HS-5 (cell line): Measurements from ENCODE around the gene DENND6B.
"Not testable (repeated sequence)": the region's sequence is repeated elsewhere in the genome, so short reads cannot be mapped to it uniquely, and the experiment has no call there.

Experiments used
- DNase-seq: peaks from one replicate; pipeline ENCODE4 v3.0.0-alpha.2; 2012; ENCODE audit warnings: low read depth

DENND6B gene

DNA sequence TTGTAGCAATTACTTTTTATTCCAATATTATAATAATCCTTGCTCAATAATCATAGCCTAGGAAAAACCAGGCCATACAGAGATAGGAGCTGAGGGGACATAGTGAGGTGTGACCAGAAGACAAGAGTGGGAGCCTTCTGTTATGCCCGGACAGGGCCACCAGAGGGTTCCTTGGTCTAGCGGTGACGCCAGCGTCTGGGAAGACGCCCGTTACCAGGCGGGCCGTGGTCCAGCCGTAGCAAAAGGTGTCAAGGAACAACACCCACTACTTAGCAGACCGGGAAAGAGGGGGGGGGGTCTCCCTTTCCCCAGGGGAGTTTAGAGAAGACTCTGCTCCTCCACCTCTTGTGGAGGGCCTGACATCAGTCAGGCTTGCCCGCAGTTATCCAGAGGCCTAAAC is 53.5 kb downstream of the DENND6B start:
- not testable (repeated sequence) for DNase-seq

DNA sequence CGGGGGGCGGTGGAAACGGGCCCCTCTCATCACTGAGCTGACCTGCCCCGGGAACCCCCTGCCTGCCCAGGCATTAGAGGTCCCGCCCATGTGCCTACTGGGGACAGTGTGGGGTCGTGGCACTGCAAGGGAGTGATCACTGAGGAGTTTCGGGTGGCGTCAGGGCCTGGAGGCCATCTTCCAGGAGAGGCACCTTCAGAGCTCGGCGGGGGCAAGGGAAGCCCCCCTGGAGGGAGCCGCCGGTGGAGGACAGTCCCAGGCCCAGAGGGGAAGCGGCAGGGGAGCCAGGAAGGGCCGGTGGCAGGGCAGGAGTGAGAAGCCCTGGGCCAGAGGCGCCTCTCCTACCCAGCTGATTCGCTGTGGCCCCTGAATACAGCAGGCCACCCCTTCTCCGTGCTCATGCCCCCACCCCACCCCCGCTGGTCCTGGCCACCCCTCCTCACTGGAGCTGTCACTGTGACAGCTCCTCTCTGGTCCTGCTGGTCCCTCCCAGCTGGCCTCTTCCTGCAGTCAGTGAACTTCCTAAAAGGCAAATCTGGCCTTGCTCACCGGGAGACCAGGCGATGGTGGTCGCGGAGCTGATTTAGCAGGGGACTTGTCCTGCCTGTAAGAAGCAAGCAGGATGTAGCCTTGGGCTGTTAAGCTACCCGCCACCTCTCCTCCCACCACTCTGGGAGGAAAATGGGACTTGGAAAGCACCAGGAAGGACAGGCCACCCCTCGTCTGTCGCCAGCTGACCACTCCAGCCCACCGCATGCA is 54.6 kb downstream of the DENND6B start:
- no peak for DNase-seq

DNA sequence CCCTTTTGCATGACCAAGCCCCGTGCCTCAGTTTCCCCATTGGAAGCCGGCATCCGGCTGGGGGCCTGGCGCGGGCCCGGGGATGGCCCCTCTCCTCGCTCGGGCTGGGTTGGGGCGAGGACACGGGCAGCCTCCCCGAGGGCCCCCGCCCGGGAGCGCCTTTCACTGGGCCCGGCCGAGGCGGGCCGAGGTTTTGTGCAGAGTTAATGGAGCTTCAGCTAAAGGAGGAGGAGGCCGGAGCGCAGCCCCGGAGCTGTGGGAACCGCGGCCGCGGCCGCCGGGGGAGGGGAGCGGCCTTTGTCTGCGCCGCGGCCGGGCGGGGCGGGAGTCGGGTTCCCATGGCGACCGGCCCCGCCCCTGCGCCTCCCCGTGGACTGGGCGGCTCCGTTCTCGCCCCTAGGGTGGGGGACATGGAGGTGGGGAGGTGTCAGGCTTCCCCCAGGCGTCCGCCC is 55.3 kb downstream of the DENND6B start:
- DNase-seq: no peak

DNA sequence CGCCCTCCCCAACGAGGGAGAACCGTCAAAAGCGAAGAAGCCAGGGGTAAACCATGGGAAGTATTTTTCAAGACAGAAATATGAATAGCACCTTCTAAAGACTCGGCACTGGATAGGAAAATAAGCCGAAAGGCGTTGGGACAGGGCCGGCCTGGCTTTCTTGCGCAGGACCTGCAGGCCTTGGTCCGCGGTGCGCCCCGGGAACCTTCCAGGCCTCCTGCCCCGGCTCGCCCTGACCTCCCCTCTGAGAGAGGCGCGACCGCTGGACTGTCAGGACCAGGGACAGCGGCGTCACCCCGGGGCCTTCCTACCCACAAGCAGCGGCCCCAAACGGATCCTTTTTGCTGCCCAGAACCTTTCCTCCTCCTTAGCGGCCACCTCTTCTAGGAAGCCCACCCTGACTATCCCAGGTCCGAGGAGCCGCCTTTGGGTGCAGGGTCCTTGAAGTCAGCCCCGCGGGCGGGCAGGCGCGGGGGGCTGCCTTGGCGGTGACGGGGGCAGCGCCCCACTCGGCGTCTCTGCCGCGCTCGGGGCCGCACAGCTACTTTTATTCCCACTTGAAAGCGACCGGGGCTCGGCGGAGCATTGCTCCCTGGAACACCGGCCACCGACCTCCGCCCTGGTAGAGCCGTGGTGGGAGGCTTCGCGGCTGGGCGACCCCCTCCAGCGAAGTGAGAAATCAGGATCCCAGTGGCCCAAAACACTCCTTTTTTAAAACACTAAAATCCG is 56.0 kb downstream of the DENND6B start:
- DNase-seq: peak; percentile 35

DNA sequence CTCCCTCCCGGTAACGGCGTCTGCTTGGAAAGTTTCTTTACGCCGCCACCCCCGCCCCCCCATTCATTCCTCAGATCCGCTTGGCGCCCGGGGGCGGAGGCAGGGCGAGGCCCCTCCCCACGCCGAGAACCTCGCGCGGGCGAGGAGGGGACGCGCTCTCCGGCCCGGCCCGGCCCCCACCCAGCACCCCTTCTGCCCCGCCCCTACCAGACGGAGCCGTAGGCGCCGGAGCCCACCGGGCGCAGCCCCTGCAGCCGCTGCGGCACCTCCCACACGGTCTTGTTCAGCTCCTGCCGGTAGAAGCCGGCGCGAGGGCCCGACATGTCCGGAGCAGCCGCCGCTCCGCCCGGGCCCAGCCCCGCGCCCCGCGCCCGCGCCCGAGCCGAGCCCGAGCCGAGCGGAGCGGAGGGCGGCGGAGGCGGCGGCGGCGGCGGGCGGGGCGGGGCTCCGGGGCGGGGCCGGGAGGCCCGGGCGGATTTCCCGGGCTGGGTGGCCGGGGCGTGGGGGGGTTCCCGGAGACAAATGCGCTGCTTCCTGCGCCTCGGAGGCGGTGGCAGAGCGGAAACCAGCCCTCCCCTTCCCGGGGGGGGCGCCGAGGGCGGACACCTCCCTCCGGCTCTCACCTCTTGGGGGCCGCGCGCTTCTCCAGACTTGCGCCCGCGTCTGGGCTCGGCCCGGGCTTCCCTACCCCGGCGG is 56.7 kb downstream of the DENND6B start, which contains the start of gene MAPK11:
MAPK11 (minus strand) TSS at position 411 of the 696 bp plus-strand sequence; CDS start at position 323, 88 bp downstream.
- no peak for DNase-seq

DNA sequence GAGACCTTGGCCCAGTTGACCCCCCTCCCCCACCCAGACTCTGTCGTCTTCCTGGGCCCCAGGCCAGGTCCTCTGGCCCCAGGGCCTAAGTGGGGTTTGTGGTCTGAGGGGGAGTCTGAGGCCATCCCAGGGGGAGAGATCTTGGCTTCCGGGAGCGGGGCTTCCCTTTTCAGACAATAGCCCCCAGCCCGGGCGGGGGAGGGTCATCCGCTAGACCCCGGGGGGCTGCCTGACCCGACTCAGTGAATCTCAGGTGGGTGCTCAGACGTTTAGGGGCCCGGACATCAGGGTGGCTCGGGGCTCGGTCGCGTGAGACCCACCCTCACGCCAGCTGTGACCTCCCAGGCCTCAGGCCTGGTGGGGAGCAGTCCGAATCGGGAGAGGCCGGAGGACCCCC is 57.2 kb downstream of the DENND6B start:
- DNase-seq: no peak

DNA sequence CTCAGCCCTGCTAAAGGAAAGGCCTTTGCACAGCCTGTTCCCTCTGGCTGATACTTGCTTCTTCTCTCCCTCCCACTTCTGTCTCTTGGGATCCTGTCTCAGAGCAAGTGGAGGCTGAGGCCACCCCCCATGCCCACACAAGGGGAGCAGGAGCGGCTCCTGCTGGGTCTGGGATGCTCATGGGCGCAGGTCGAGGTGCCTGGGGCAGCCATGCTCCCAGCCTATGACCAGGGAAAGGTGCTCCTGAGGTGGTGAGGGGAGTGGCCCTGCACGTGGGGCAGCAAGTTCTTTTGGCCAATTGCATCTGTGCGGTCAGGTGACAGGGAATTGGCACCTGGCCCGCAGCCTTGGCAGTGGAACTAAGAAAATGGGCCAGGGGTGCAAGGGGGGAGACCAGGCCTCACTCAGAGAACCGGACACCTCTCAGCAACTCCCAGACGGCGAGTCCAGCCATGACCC is 58.1 kb downstream of the DENND6B start:
- DNase-seq: no peak

DNA sequence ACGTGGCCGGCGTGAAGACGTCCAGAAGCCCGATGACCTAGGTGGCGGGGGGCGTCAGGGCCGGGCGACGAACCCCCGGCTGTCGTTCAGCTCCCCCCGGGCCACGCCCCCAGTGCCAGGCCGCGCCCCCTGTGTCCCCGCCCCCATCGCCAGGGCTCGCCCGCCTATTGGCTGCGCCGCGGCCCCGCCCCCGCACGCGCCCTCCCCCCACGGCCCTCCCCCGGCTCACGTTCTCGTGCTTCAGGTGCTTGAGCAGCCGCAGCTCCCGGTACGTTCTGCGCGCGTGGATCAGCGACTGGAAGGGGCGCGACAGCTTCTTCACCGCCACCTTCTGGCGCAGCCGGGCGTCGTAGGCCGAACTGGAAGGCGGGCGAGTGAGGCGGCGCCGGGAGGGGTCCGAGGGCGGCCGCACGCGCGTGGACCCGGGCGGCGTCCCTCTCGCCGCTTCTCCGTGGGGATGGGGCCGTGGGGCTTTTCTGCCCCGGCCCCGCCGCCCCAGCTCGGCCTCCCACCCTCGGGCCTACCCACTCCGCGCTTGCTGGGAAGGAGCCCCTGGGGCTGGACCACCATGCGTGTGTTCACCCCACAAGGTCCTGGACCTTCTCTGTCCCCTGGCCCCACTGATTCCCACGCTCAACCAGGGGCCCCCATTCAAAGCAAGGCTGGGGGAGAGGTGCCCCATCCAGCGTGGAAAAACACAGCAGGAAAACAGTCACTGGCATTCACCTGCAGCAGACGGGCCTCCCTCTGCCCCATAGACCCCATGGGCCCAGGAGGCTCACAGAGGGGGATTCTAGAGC is 59.0 kb downstream of the DENND6B start:
- no peak for DNase-seq

DNA sequence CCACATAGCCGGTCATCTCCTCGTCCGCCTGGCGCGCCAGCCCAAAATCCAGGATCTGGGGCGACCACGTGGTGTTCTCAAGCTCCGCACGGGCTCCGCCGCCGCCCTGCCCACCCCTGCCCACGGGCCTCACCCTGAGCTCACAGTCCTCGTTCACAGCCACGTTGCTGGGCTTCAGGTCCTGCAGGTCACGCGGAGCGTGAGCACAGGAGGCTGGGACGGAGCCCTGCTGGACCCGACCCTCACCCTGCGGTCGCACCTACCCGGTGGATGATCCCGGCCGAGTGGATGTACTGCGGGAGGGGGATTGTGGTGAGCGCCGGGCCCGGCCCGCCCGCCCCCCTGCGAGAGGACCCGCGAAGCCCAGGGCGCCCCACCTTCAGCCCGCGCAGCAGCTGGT is 59.8 kb downstream of the DENND6B start:
- no peak for DNase-seq

DNA sequence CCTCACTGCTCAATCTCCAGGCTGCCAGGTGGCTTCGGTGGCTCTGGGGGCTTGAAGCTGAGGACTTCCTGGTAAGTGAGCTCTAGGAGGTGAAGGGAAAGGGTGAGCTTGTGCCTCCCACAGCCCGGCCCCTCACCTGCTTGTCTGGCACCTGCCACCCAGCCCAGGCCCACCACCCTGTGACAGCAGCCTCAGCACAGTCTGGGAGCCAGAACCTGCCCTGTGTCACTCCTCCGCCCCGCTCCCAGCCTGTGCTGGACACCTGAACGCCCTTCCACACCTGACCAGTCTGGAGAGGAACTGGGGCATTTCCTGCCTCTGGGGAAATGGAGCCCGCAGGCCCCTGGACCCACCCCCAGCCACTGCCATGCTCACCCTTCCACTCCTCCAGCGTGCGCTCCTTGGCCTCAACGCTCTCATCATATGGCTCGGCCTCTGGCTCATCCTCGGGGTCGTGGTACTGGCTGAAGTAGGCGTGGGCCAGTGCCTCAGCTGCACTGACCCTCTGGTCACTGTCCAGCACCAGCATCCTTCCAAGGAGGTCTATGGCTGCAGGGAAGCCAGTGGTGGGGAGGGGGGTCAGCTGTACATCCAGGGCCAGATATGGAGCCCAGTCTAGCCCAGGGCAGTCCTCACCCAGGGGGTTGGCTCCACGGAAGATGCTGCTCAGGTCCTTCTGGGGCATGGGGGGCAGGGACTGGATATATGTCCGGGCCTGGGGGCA is 61.7 kb downstream of the DENND6B start:
- DNase-seq: no peak

DNA sequence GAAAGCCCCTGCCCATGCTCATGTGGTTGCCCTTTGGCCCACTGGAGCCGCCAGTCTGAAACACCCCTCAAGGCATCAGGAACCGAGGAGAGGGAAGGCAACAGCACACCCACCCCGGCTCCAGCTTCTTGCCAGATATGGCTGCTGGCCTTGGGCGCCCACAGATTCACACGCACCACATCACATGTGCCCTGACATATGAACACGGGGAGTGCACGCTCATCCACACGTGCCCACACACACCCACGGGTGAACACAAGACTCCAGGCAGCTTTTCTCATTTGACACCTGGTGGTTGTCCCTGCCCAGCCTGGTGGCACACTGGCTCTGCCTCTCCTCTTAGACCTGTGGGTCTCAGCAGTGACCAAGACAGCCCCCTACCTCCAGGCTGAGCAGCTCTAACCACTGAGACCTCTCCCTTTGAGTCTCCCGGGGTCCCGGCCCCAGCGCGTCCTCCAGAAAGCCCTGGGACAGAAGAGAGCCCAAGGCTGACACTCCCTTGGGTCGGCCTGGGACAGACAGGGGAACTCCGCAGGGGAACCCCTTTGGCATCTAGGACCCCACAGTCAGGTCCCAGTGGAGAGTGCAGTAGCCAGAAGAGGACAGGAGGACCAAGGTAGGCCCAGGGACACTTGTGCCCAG is 62.6 kb downstream of the DENND6B start:
- no peak for DNase-seq

DNA sequence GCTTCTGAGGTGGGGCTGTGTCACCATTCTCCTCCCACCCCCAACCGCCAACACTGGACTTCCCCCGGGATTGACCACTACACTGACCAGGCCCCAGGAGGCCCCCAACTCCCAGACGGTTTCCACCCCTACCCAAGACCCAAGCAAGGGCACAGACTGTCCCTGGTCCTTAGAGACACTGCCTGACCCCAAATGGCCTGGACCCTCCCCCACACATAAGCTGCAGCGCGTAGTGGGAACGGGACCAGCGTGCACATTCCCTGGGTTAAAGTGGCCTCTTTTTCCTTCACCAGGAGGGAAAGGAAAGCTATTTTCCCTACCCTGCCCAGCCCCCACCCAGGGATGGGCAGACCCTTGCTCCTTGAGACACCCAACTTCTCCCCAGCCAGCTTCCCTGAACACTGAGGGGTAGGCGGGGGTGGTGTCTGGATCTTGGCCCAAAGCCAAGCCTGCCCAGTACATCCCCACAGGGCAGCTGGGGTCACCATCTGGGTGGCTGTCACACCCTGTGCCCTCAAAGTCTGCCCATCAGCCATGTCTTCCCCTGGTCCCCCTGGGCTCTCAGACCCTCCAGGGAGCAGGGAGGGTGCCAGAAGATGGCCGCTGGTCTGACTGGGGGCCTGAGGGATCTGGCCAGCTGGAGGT is 63.7 kb downstream of the DENND6B start:
- DNase-seq: no peak

DNA sequence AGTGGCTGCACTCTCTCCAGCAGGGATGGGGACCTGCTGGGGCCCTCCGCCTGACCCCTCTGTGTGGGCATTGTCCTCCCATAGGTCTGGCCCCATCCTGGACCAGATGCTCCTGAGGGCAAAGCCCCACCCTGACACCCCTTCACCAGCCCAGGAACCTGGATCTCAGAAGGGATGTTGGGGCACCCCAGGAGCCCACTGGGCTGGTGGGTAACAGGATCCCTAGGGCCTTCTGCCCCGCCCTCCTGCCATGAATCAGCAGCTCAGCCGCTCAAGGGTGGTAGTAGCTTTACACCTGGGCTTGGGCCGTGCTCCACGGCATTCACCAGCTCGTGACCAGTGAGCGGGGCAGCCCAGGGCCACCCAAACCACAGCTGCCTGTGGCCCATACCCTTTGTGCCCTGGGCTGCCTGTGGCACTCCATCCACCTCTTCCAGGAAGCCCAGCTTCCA is 64.3 kb downstream of the DENND6B start:
- no peak for DNase-seq

DNA sequence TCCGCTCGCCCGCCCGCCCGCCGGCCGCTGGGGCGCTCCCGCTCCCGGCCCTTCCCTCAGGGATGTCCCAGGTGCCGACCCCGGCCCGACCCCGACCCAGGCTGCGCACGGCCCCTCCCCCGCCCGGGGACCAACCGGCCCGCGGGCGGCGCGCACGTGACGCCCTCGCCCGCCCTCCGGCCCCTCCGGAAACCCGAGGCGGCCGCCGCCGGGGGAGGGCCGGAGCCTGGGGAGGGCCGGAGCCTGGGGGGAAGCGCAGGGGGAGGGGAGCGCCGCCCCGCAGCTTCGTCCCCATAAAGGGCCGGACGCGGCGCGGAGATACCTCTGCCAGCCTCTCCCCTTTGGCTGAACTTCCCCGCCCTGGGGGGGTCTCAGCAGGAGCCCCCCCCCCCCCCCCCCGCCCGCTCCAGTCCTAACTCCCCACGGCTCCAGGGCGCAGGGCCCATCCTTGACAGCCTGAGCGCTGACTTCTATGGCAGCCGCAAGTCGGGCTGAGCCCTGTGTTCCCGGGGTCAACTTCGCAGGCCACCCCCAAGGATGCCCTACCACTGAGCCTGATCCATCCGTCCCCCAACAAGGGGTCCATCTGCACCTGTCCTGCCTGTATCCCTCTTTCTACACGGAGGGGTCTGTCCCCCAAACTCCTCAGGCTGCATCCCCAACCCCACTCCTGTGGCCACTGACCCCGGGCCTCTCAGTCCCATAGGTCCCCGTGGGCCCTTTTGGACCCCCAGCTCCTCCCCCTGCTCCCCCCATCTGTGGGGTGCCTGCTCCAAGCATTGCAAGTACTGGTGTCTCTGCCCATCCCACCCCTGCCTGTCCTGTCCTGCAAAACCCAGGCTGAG is 65.0 kb downstream of the DENND6B start, which contains the start of gene MAPK12:
MAPK12 (minus strand) TSS at position 69 of the 845 bp plus-strand sequence. CDS start 174 bp downstream, outside the sequence.
- DNase-seq: no peak

DNA sequence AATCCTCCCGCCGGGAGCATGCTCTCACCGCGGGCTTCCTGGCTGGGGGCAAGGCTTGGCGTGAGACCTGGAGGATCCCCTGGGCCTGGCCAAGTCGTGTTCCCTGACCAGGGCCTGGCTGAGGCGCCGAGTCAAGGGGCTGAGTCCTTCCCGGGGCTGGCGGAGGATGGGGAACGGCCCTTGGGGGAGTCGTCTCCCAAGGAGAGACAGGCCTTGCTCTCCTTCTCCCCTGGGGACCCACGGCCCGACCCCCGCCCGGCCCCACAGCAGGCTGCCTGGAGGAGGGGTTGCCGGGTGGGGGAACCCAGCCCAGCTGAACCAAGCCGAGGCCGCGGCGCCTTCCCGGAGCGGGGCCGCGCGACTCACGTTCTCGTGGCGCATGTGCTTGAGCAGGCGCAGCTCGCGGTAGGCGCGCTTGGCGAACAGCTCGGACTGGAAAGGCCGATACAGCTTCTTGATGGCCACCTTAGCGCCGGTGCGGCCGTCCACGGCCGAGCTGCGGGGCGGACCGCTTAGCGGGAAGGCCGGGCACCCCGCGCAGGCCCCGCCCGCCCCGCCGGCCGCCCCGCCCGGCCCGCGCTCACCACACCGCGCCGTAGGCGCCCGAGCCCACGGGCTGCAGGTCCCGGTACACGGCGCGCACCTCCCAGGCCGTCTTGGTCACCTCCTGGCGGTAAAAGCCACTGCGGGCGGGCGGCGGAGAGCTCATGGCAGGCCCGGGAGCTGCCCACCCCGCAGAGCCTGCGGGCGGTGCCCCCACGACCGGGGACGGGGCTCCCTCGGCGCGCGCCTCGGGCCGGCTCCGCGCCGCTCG is 65.8 kb downstream of the DENND6B start:
- no peak for DNase-seq

DNA sequence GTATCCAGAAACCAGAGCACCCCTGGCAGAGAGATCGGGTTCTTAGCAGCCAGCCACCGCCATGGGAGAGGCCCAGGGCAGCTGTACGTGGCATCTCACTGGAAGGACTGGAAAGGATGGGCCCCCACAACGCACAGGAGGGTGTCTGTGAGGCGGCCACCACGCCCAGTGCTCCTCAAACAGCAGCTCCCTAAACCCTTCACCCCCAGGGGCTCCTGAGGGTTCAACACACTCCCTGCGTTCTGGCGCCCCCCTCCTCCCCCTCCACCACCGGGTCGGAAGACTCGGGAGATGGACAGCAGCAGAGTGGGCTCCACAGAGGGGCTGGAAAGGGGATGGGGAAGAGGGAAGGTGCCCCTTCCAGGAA is 66.4 kb downstream of the DENND6B start:
- no peak for DNase-seq

DNA sequence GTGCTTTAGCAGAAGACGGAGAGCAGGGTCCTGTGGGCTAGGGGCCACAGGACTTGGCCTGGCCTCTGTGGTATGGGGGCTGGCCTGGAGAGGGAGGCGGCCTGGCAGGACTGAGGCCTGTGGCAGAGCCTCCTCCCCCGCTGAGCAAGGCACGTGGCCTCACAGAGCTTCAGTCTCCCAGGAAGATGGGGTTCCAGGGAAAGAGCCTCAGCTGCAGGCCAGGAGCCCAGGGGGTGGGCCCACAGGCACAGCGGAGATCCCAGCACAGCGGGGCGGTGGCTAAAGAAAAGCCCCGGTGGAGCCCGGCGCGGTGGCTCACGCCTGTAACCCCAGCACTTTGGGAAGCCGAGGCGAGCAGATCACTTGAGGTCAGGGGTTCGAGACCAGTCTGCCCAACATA is 67.5 kb downstream of the DENND6B start:
- DNase-seq: no peak
